Measurements from ENCODE around the gene BDH1. TPM values are rescaled to one million over a fixed set of nuclear protein-coding genes. Genes with fewer than 3 reads are reported as not detected.

BDH1 gene
- total RNA-seq, 2 donors from 2014 or later: 4.0 to 48.3 TPM

DNA sequence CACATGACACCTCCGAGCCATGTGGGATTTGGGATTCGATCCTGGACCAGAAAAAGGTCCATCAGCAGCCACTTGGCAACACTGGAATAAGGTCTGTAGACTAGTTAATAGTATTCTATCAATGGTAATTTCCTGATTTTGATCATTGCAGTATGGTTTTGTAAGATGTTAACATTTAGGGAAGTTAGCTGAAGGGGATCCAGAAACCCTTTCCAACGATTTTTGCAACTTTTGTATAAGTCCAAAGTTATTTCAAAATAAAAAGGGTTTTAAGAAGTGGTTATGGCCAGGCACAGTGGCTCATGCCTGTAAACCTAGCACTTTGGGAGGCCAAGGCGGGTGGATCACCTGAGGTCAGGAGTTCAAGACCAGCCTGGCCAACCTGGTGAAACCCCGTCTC, 10.2 kb downstream of the BDH1 start:
- Histone ChIP-seq H3K4me1 (peaks cover 0 to 26% of the 10 kb centered on the region in 2 donors), H3K4me3 (no peak overlapping the region), H3K36me3 (no peaks in the 10 kb centered on the region), H3K27me3 (no peaks in the 10 kb centered on the region), H3K27ac (no peak overlapping the region), H3K9me3 (no peaks in the 10 kb centered on the region)
- TF ChIP-seq, protein P1, sequence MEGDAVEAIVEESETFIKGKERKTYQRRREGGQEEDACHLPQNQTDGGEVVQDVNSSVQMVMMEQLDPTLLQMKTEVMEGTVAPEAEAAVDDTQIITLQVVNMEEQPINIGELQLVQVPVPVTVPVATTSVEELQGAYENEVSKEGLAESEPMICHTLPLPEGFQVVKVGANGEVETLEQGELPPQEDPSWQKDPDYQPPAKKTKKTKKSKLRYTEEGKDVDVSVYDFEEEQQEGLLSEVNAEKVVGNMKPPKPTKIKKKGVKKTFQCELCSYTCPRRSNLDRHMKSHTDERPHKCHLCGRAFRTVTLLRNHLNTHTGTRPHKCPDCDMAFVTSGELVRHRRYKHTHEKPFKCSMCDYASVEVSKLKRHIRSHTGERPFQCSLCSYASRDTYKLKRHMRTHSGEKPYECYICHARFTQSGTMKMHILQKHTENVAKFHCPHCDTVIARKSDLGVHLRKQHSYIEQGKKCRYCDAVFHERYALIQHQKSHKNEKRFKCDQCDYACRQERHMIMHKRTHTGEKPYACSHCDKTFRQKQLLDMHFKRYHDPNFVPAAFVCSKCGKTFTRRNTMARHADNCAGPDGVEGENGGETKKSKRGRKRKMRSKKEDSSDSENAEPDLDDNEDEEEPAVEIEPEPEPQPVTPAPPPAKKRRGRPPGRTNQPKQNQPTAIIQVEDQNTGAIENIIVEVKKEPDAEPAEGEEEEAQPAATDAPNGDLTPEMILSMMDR (IDR thresholded peaks at IDR 0.05): no peak
- no peak for DNase-seq (ENCODE audit: low spot score)

DNA sequence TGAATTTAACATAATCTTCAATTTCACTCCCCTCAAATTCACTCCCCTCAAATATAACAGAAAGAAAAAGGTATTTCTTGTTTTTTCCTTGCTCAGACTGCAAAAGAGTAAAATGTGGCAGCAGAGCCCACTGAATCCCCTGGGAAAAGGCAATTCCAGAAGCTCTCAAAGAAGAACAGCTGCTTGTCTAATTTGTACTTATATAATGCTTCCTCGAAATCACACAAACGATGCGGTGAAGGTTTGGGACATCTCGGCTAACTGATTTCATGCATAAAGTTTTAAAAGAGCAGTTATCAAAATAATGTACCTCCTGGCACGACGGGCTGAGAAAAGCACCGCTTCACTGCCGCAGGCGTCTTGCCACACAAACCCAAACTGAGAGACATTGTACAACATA, 10.7 kb downstream of the BDH1 start:
- H3K4me3 ChIP-seq: no peak overlapping the region
- no peaks in the 10 kb centered on the region for H3K27me3 ChIP-seq
- no peak overlapping the region for H3K27ac ChIP-seq
- no peaks in the 10 kb centered on the region for H3K9me3 ChIP-seq
- TF ChIP-seq, protein P1 (IDR thresholded peaks at IDR 0.05): no peak
- peaks cover 0 to 21% of the 10 kb centered on the region in 2 donors for H3K4me1 ChIP-seq
- no peak for DNase-seq (ENCODE audit: low spot score)
- H3K36me3 ChIP-seq: no peaks in the 10 kb centered on the region

DNA sequence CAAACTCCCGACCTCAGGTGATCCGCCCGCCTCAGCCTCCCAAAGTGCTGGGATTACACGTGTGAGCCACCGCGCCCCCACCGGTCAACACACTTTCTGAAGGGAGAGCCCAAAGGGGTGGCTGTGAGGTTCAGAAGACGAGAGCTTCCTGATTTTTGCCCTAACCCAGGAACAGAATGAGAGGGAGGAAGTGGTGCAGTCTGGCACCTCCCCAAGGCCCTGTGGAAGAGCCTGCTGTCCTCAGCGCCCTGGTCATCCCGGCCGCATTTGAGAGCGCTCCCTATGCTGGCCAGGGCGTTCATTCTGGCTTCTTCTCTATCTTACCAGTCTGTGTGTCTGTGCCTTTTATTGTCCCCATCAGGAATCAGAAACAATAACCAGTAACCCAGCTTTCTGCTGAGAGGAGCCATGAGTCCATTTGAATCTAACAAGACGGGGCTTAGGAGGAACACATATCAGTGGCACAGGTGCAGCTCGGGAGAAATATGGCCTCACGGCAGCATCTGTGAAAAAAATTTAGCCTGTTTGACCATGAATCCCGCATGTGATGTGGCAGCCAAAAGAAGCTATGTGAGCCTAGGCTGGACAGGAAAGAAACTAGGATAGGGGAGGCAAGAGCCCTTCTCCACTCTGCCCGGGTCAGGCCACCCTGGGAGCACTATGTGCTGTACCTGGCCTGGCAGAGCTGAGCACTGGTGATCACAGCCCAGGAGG, 12.9 kb downstream of the BDH1 start:
- no peak for DNase-seq (ENCODE audit: low spot score)
- H3K27ac ChIP-seq: no peak overlapping the region

DNA sequence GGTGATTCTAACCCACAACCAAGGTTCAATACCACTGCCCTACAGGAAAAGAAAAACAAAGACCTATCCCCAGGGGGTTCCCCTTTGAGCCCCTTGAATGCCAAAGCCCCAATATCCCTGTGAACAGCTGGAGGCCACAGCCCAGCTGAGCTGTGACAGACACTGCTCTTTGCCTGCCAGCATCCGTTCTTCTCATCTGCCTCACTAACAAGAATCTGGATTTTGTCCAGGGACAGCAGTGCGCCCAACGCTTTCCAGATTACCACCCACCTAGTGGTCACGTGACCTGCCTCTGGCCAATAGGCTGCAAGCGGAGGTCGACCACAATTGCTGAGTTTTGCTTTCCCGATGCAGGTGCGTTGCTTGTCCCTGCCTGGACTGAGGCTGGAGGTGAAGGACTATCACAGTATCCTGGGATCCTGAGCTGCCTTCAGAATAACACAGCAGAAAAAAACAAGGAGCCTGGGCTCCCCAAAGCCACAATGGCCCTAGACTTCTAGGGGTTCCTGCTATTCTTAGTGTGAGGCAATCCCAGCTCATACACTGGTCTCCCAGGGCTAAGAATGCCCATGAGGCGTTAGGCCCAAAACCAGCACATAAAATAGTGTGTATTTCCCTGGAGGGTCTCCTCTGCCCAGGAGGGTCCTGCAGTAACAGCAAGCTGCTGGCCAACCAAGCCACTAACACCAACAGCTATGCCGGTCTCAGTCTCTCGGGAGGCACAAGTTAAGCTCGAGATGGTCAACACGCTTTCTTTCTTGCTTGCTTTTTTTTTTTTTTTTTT, 13.8 kb downstream of the BDH1 start:
- peaks cover 0 to 9% of the 10 kb centered on the region in 2 donors for H3K4me1 ChIP-seq
- H3K27me3 ChIP-seq: no peaks in the 10 kb centered on the region
- peak; percentile 76 for DNase-seq (ENCODE audit: low spot score)
- no peaks in the 10 kb centered on the region for H3K9me3 ChIP-seq
- TF ChIP-seq, protein P1 (IDR thresholded peaks at IDR 0.05): no peak
- no peak overlapping the region for H3K4me3 ChIP-seq
- H3K36me3 ChIP-seq: no peaks in the 10 kb centered on the region
- H3K27ac ChIP-seq: no peak overlapping the region

More for the DNA sequence above, 12.9 kb downstream of the BDH1 start:
- Histone ChIP-seq H3K4me3 (no peak overlapping the region), H3K36me3 (no peaks in the 10 kb centered on the region), H3K4me1 (peaks cover 0 to 9% of the 10 kb centered on the region in 2 donors), H3K27me3 (no peaks in the 10 kb centered on the region), H3K9me3 (no peaks in the 10 kb centered on the region)
- TF ChIP-seq, protein P1 (IDR thresholded peaks at IDR 0.05): no peak

DNA sequence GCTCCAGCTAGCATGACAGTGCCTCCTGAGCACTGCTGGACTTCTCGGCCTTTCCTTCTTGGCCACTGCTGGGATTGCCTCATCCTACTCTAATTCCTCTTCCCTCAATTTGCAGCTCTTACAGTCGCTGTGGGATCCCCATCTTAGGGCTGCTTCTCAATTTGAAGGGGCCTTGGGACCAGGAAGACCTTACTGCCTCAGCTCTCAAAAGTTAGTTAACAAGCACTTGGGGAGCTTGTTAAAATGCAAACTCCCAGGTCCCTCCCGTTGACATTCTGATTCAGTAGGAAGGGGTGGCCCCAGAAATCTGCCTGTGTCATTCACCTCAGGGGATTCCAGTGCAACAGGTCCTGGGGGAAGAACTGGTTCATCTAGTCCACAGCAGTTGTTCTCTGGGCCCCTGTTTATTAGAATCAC, 14.8 kb downstream of the BDH1 start:
- Histone ChIP-seq H3K4me3 (no peak overlapping the region), H3K27ac (no peak overlapping the region), H3K4me1 (peaks cover 0 to 9% of the 10 kb centered on the region in 2 donors), H3K27me3 (no peaks in the 10 kb centered on the region), H3K9me3 (no peaks in the 10 kb centered on the region), H3K36me3 (no peaks in the 10 kb centered on the region)
- TF ChIP-seq, protein P1 (IDR thresholded peaks at IDR 0.05): no peak
- DNase-seq (ENCODE audit: low spot score): no peak

Measured in right atrium auricular region (tissue), 2 donors.